HG03520 (cell line): ENCODE data around the gene NRK.
"Not testable (repeated sequence)": the region's sequence is repeated elsewhere in the genome, so short reads cannot be mapped to it uniquely, and the experiment has no call there.

Experiments used
- ATAC-seq: cut with Tn5 transposase; IDR thresholded peaks from one replicate; pipeline ENCODE4 v1.9.1; 2021; ENCODE audit warnings: mild to moderate bottlenecking, moderate library complexity; ENCODE audit not compliant: unreplicated experiment

NRK gene

GRCh38 chrX:105876658-105877057 is 54.3 kb downstream of the NRK start:
- no peak for ATAC-seq

- ATAC-seq: no peak
Measured at GRCh38 chrX:105880491-105880890, 58.2 kb downstream of the NRK start.

DNA sequence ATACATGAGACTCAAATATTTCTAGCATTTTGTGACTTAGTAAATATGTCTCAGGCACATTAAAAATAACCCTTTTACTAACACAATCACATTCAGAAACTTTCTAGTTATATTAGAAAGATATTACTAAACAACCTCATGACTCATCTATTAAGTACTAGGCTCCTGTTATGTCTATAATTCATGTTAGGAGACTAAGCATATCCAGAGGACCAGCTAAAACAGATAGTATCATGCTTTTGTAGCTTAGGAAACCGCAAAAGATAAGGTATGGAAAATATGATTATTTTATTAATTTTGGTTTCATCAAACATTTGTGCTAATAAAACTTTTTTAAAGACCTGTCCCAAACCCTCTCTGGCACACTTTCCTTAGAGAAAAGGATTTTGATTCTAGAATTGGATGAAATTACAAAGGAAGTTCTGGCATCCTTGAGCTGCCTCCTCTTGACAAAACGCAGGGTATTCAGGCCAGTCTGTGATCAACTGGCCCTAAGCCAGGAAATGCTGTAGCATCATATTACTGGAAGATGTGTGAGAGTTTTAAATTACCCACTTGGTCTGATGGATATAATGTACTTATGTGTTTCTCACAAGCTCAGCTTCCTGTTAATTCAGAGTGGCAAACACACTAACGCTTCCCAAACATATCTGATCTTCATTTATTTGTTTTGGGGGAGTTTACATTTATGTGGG is 60.4 kb downstream of the NRK start:
- no peak for ATAC-seq

- ATAC-seq: no peak
Measured at GRCh38 chrX:105894721-105895120, 72.4 kb downstream of the NRK start.

- ATAC-seq: no peak
Measured at GRCh38 chrX:105909576-105909975, 87.2 kb downstream of the NRK start.

GRCh38 chrX:105910563-105911105 is 88.3 kb downstream of the NRK start:
- ATAC-seq: no peak

- no peak for ATAC-seq
Measured at GRCh38 chrX:105945266-105945665, 122.9 kb downstream of the NRK start.

- ATAC-seq: no peak
Measured at GRCh38 chrX:105969487-105969886, 147.1 kb downstream of the NRK start.

- ATAC-seq: no peak
Measured at GRCh38 chrX:105972690-105973386, 150.5 kb downstream of the NRK start.

DNA sequence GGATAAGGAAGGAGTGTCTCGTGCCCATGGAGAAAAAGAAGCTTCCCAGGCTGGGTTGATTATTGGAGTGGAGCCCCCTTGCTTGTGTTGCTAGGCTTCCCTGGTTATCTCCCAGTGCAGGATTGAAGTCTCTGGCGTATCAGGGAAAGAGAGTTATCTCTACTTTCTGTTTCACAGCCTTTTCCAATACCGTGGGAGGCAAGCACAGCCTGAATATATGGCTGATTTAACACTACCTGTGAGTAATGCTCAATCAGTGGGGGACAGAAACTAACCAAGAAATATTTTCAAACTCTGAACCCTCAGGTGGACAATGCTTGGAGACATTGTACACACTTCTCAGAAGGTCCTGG is 151.0 kb downstream of the NRK start:
- no peak for ATAC-seq

- ATAC-seq: no peak
Measured at GRCh38 chrX:105975382-105975781, 153.0 kb downstream of the NRK start.

DNA sequence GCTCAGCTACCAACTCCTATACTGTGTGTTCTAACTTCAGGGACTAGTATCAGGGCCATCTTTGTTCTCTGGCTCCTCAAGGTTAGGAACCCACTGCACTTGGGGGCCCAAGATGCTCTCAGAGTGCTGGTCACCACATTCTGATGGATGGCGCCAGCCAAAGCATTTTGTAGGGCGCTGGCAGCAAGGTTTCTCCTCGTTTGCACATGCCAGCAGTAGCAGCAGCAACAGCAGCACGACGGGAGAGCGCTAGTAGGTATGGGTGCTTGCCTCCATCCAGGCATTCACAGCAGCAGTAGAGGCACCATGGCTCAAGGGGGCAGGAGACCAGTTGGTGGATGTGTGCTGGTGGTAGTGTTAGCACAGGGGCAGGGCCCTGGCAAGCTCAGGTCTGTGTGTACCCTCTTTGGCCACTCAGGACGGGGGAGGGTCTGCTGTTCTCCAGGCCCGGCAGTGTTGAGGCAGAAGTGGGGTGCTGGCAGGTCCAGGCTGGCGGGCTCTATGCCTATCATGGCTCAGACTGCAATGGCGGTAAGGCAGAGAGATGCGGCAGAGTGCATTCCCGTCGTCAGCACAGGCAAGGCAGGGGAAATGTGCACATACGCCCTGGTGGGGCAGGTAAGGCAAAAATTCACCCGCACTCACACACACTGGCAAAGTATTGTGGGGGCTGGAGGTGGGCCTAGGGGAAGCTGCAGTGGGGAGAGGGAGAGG is 159.6 kb downstream of the NRK start:
- ATAC-seq: no peak

- ATAC-seq: not testable (repeated sequence)
Measured at GRCh38 chrX:105988487-105988886, 166.1 kb downstream of the NRK start.

DNA sequence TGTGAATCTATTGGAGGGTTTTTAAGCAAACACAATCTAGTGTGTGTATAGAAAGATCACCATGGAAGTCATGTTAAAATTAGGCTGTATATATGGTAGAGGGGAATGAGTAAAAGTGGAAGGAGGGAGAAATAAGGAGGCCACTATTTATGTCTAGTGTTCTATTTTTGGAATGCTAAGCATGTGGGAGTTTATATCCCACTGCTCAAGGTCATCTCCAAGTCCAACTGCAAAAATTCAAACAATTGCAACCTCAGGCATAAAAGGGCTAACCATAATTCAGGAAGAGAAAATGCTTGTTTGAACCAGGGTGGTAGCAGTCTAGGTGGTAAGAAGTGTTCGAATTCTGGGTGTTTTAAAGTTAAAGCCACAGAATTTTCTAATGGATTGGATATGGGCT is 177.0 kb downstream of the NRK start:
- ATAC-seq: no peak

GRCh38 chrX:106000203-106000602 is 177.9 kb downstream of the NRK start:
- no peak for ATAC-seq

DNA sequence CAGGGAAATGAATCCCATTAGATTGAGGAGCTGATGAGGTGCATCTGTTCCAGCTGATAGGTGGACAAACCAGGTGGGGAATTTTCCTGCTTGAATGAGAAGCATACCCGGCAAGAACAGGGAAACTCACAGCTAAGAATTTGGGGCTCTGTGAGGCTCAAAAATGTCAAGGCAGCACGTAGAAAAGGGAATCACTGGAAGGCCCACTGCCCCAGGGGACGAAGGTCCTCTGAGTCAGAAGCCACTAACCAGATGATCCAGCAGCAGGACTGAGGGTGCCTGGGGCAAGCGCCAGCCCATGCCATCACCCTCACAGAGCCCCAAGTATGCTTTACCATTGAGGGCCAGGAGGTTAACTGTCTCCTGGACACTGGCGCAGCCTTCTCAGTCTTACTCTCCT is 178.3 kb downstream of the NRK start:
- not testable (repeated sequence) for ATAC-seq

DNA sequence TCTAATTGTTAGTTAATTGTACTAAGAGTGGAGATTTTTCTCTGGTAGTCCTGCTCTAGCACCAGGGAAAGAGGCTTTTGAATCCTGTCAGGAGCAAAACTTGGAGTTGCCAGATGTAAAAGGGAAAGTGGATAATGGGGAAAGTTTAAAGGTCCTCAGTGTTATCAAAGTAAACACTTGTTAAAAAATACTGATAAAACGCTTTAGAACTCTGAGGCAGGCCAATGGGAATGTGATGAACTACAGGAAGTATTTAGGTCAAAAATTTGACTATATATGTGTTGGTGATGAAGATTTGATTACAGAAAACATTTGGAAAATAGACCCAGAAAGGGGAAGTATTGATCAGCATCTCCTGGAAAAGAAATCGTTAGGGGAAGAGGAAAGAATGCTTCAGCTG is 183.3 kb downstream of the NRK start:
- ATAC-seq: no peak

- no peak for ATAC-seq
Measured at GRCh38 chrX:106007815-106008214, 185.5 kb downstream of the NRK start.
